Loucy (cell line): ENCODE measurements around the gene RND1.
"Not testable (repeated sequence)": the region's sequence is repeated elsewhere in the genome, so short reads cannot be mapped to it uniquely, and the experiment has no call there.

Experiments
- CTCF ChIP-seq: fragments of 200-600 bp; sonication (generic); conservative IDR thresholded peaks from 2 replicates; pipeline ENCODE4 v1.5.1; 2014; ENCODE audit warnings: mild to moderate bottlenecking, antibody characterized with exemption, low read length
- EZH2phosphoT487 ChIP-seq: fragments of 200-600 bp; IDR thresholded peaks from 2 replicates; pipeline ENCODE4 v1.6.1; 2018; ENCODE audit warnings: antibody characterized with exemption, mild to moderate bottlenecking, moderate library complexity, borderline replicate concordance

DNA sequence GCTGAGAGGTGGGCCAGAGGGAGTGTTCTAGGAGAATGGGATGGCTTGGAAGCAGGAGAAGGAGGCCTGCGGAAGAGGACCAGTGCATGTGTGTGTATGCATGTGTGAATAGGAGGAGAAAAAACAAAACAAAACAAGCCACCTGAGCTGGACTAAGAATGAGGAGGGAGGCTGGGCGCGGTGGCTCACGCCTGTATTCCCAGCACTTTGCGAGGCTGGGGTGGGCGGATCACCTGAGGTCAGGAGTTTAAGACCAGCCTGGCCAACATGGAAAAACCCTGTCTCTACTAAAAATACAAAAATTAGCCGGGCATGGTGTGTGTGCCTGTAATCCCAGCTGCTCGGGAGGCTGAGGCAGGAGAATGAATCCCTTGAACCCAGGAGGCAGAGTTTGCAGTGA, 7.9 kb upstream of the RND1 start:
- TF ChIP-seq CTCF, EZH2phosphoT487: not testable (repeated sequence)
